Measurements from ENCODE around the gene FGG. TPM values are rescaled to one million over a fixed set of nuclear protein-coding genes. Genes with fewer than 3 reads are reported as not detected.

FGG gene
- total RNA-seq, 6 experiments from 2014 or later: 5,578 to 14,578 (median 13,052) TPM

DNA sequence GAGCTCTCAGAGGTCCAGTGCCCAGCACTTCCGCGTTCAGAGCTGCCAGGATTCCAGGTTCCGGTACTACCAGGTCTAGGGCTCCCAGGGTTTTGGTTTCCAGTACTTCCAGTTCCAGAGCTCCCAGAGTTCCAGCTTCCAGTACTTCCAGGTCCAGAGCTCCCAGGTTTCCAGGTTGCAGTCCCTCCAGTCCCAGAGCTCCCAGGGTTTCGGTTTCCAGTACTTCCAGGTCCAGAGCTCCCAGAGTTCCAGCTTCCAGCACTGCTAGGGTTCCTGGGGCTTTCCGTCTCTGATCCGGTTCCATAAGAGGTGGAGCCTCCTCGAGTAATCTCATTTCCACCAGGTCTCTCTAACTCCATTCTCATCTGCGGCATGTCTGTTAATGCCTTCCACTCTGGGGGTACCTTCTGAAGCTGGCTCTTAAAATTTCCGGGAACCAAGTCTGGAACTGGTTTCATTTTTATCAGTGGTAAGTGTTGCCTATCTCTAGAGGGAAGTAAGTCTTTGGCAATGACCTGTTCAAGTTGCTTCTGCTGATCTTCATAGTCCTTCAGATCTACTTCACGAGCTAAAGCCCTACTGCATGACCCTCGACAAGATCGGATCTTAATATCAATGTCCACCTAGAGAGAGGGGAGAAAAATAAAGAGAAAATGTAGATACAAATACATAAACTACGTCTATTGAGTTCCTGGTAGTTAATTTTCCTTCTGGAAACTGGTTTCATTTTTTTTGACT is 26.0 kb downstream of the FGG start:
- WGBS (ENCODE audit: insufficient coverage, low coverage, low lambda C conversion rate, missing lambda C conversion rate): 36% methylated on average over 7 of the region's 13 CpGs
- peak overlapping the region in 2 of 3 donors; percentile 88 to 90 for H3K27ac ChIP-seq
- H3K27me3 ChIP-seq: no peaks in the 10 kb centered on the region
- H3K9me3 ChIP-seq: no peaks in the 10 kb centered on the region
- TF ChIP-seq CTCF (IDR thresholded peaks at IDR 0.05) (no peak), POLR2A (IDR thresholded peaks at IDR 0.05) (peak; percentile 16)
- intact Hi-C loops (cut with DNase I): no loop called here
- ATAC-seq: peak; percentile 3 to 20 (median 8)
- H3K4me1 ChIP-seq: peaks cover 0 to 6% (median 0%) of the 10 kb centered on the region in 4 donors
- peak in 2 of 3 donors; percentile 37 to 68 for DNase-seq
- peaks cover 0 to 56% (median 28%) of the 10 kb centered on the region in 4 donors for H3K36me3 ChIP-seq
- H3K4me3 ChIP-seq: peak overlapping the region; percentile 43 to 67 (median 67)

DNA sequence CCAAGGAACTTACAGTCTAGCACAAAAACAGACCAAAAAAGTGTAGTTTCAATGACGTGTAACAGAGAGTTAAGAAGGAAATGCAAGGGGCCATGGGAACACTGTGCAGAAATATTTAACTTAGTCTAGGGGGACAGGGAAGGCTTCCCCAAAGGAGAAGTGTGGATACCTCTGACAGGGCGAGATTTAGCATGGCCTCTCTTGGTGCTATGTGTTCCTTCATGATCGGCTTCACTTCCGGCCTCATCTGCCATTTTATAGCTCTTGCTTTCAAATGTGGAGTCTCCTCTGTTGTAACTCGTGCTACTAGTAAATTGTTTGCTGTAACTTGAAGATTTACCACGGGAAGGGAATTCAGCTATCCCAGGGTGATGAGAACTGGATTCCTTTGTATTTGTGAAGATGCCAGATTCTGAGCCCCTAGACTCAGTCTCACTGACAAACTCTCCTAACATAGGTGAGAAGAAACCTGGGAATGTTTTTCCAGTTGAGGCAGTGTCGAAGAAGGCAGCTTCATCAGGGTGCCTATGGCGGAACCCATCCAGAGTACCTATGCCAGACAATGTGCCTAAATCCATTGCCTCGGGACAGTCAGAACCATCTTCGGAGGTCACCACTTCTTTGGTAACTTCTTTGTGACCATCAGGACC is 27.0 kb downstream of the FGG start:
- Histone ChIP-seq H3K27ac (peak overlapping the region in 2 of 3 donors; percentile 88 to 90), H3K36me3 (peaks cover 0 to 56% (median 28%) of the 10 kb centered on the region in 4 donors), H3K27me3 (no peaks in the 10 kb centered on the region), H3K4me3 (peak overlapping the region; percentile 5 to 67 (median 67)), H3K4me1 (no peaks in the 10 kb centered on the region), H3K9me3 (no peaks in the 10 kb centered on the region)
- DNase-seq (no peak), ATAC-seq (peak; percentile 3 to 44 (median 20))
- 31% methylated on average over 6 of the region's 10 CpGs for WGBS (ENCODE audit: insufficient coverage, low coverage, low lambda C conversion rate, missing lambda C conversion rate)
- intact Hi-C loops (cut with DNase I): no loop called here
- no peak for TF ChIP-seq CTCF (IDR thresholded peaks at IDR 0.05)
- TF ChIP-seq POLR2A (IDR thresholded peaks at IDR 0.05): peak; percentile 76

DNA sequence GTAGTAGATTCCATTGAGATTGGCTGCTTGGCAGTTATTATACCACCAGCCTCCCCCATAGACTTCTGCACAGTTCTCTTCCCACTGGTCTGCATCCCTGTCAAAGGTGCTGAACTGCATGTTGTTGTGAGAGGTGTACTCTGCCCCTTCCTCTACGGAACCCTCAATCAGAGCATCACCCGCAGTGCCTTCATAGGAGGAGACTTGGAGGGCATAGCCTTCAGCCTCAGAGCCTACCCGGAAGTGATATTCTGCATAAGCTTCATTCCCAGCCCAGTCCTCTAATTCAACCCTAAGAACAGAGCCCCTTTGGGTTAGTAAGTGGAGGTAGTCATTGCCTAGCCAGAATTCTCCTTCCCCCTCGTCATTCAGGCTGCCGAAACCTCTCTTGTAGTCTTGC is 28.2 kb downstream of the FGG start:
- no peak overlapping the region for H3K4me3 ChIP-seq
- ATAC-seq: peak; percentile 24 to 71 (median 26)
- 10% methylated on average over 3 of the region's 5 CpGs for WGBS (ENCODE audit: insufficient coverage, low coverage, low lambda C conversion rate, missing lambda C conversion rate)

GRCh38 chr4:154583677-154584076 is 28.8 kb downstream of the FGG start:
- Histone ChIP-seq H3K27me3 (no peaks in the 10 kb centered on the region), H3K4me3 (no peak overlapping the region), H3K9me3 (no peaks in the 10 kb centered on the region), H3K4me1 (peaks cover 0 to 8% (median 0%) of the 10 kb centered on the region in 4 donors), H3K27ac (peak overlapping the region in 2 of 3 donors; percentile 8 to 90), H3K36me3 (peaks cover 0 to 39% (median 20%) of the 10 kb centered on the region in 4 donors)
- no peak for DNase-seq
- TF ChIP-seq CTCF (IDR thresholded peaks at IDR 0.05): no peak
- TF ChIP-seq POLR2A (IDR thresholded peaks at IDR 0.05): no peak
- ATAC-seq: peak in 2 of 4 donors; percentile 0 to 1
- intact Hi-C loops (cut with DNase I): no loop called here

More for the DNA sequence above, 28.2 kb downstream of the FGG start:
- intact Hi-C loops (cut with DNase I): no loop called here
- TF ChIP-seq CTCF (IDR thresholded peaks at IDR 0.05) (no peak), POLR2A (IDR thresholded peaks at IDR 0.05) (peak; percentile 84)
- Histone ChIP-seq H3K36me3 (peaks cover 0 to 45% (median 23%) of the 10 kb centered on the region in 4 donors), H3K4me1 (peaks cover 0 to 2% (median 0%) of the 10 kb centered on the region in 4 donors), H3K9me3 (no peaks in the 10 kb centered on the region), H3K27me3 (no peaks in the 10 kb centered on the region), H3K27ac (peak overlapping the region in 2 of 3 donors; percentile 8 to 90)
- DNase-seq: peak in 1 of 3 donors; percentile 46

Data from right lobe of liver (tissue), 6 donors.